HEK293T (cell line): ENCODE results near the gene ASAP2.

Experiments used
- BHLHE40 ChIP-seq: fragments of 450-650 bp; IDR thresholded peaks from 2 replicates; pipeline ENCODE4 v1.6.1; 2016; ENCODE audit warnings: mild to moderate bottlenecking, moderate library complexity, borderline replicate concordance
- ELF4 ChIP-seq: fragments of 450-650 bp; IDR thresholded peaks from 2 replicates; pipeline ENCODE4 v1.6.1; 2017; ENCODE audit warnings: antibody characterized with exemption
- FOXK2 ChIP-seq: fragments of 450-650 bp; IDR thresholded peaks from 2 replicates; pipeline ENCODE4 v1.6.1; 2016; ENCODE audit warnings: mild to moderate bottlenecking
- FOXM1 ChIP-seq: fragments of 450-650 bp; IDR thresholded peaks from 2 replicates; pipeline ENCODE4 v1.6.1; 2017; ENCODE audit warnings: mild to moderate bottlenecking, borderline replicate concordance
- HDGF ChIP-seq: fragments of 450-650 bp; IDR thresholded peaks from 2 replicates; pipeline ENCODE4 v1.6.1; 2017; ENCODE audit warnings: antibody characterized with exemption, borderline replicate concordance
- L3MBTL2 ChIP-seq: fragments of 450-650 bp; conservative IDR thresholded peaks from 2 replicates; pipeline ENCODE4 v1.6.1; 2016; ENCODE audit warnings: mild to moderate bottlenecking
- LEF1 ChIP-seq: fragments of 450-650 bp; IDR thresholded peaks from 2 replicates; pipeline ENCODE4 v1.6.1; 2017; ENCODE audit warnings: mild to moderate bottlenecking, borderline replicate concordance
- NFRKB ChIP-seq: fragments of 450-650 bp; IDR thresholded peaks from 2 replicates; pipeline ENCODE4 v1.6.1; 2016; ENCODE audit warnings: mild to moderate bottlenecking, moderate library complexity
- SP1 ChIP-seq: fragments of 450-650 bp; IDR thresholded peaks from 2 replicates; pipeline ENCODE4 v1.6.1; 2017
- SUZ12 ChIP-seq: fragments of 450-650 bp; IDR thresholded peaks from 2 replicates; pipeline ENCODE4 v1.6.1; 2016; ENCODE audit warnings: mild to moderate bottlenecking
- TARDBP ChIP-seq: fragments of 450-650 bp; IDR thresholded peaks from 2 replicates; pipeline ENCODE4 v1.6.1; 2016
- ZNF384 ChIP-seq: fragments of 450-650 bp; IDR thresholded peaks from 2 replicates; pipeline ENCODE4 v1.6.1; 2016
- TF ChIP-seq, protein P1 (sequence below): fragments of 450-650 bp; IDR thresholded peaks from 2 replicates; pipeline ENCODE4 v1.6.1; 2016

DNA sequence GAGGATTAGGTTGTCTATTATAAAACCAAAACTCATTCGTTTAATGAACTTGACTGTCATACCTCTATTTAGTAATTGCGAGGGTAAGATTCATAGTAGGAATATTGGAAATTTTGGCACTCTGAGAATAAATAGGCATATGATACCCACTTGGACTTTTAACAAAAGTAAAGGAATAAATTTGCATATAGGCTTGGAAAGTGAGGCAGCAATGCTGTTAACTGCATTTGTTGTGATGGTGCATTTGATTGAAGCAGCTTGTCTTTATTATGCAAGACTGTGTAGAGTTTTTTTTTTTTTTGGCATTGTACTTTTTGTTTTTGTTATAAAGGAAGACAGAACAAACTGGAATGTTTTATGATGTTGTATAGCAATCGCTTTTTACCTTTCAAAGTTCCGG lies 197.8 kb downstream of the ASAP2 start:
- TF ChIP-seq SP1 (no peak), SUZ12 (no peak), BHLHE40 (no peak), ZNF384 (no peak), L3MBTL2 (no peak), HDGF (no peak), NFRKB (no peak), ELF4 (no peak), TARDBP (no peak), FOXK2 (no peak), FOXM1 (no peak), LEF1 (no peak)
- TF ChIP-seq, protein P1, sequence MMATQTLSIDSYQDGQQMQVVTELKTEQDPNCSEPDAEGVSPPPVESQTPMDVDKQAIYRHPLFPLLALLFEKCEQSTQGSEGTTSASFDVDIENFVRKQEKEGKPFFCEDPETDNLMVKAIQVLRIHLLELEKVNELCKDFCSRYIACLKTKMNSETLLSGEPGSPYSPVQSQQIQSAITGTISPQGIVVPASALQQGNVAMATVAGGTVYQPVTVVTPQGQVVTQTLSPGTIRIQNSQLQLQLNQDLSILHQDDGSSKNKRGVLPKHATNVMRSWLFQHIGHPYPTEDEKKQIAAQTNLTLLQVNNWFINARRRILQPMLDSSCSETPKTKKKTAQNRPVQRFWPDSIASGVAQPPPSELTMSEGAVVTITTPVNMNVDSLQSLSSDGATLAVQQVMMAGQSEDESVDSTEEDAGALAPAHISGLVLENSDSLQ, result no peak
